Neuronal stem cell (in vitro differentiated cells): Measurements from ENCODE around the gene SMOC2.

ENCODE experiments used
- DNase-seq: peaks from one replicate; pipeline ENCODE4 v3.0.0-alpha.2; 2013; ENCODE audit warnings: low spot score
- H2AFZ ChIP-seq: one replicate; pipeline ENCODE4 v1.6.1; 2013; ENCODE audit warnings: mild to moderate bottlenecking, low read length, inconsistent platforms
- H2AK5ac ChIP-seq: 2 replicates; pipeline ENCODE4 v1.6.1; 2013; ENCODE audit warnings: low read depth, mild to moderate bottlenecking, inconsistent platforms, low read length, moderate library complexity, mixed read lengths
- H2BK120ac ChIP-seq: 2 replicates; pipeline ENCODE4 v1.6.1; 2013; ENCODE audit warnings: low read depth, mild to moderate bottlenecking, inconsistent platforms, low read length, moderate library complexity, mixed read lengths
- H2BK12ac ChIP-seq: one replicate; pipeline ENCODE4 v1.6.1; 2013; ENCODE audit warnings: low read length, inconsistent platforms
- H2BK15ac ChIP-seq: 2 replicates; pipeline ENCODE4 v1.6.1; 2013; ENCODE audit warnings: mild to moderate bottlenecking, low read length, inconsistent platforms, mixed read lengths
- H2BK5ac ChIP-seq: one replicate; pipeline ENCODE4 v1.6.1; 2013; ENCODE audit warnings: inconsistent platforms, mild to moderate bottlenecking, low read length, moderate library complexity
- H3K14ac ChIP-seq: one replicate; pipeline ENCODE4 v1.6.1; 2013; ENCODE audit warnings: low read length, inconsistent platforms
- H3K18ac ChIP-seq: 2 replicates; pipeline ENCODE4 v1.6.1; 2013; ENCODE audit warnings: low read length, inconsistent platforms
- H3K23ac ChIP-seq: 2 replicates; pipeline ENCODE4 v1.6.1; 2013; ENCODE audit warnings: low read depth, mild to moderate bottlenecking, mixed read lengths, low read length, inconsistent platforms; ENCODE audit not compliant: poor library complexity
- H3K27ac ChIP-seq: replicated peaks from 3 replicates; pipeline ENCODE4 v1.5.1; 2013; ENCODE audit warnings: low read length, inconsistent platforms
- H3K27me3 ChIP-seq, 3 experiments: 2 replicates each; pipeline ENCODE4 v1.6.1; 2013; ENCODE audit warnings: low read length in 3 of 3, mild to moderate bottlenecking in 2 of 3, inconsistent platforms in 1 of 3, low read depth in 1 of 3, mixed read lengths in 1 of 3, moderate library complexity in 1 of 3; ENCODE audit not compliant: control insufficient read depth in 3 of 3, insufficient read depth in 3 of 3
- H3K36me3 ChIP-seq, 2 donors: replicated peaks in 1 of 2; 2 replicates each; pipeline ENCODE4 v1.6.1; 2013; ENCODE audit warnings: low read length in 2 of 2; ENCODE audit not compliant: control insufficient read depth in 2 of 2, insufficient read depth in 2 of 2
- H3K4ac ChIP-seq: 2 replicates; pipeline ENCODE4 v1.6.1; 2013; ENCODE audit warnings: inconsistent platforms, mild to moderate bottlenecking, low read length, moderate library complexity
- H3K4me1 ChIP-seq, 2 donors: 1 replicate in 1 of 2; 2 replicates in 1 of 2; pipeline ENCODE4 v1.6.1; 2013; ENCODE audit warnings: low read length in 2 of 2, low read depth in 1 of 2; ENCODE audit not compliant: control insufficient read depth in 2 of 2, insufficient read depth in 1 of 2
- H3K4me2 ChIP-seq: one replicate; pipeline ENCODE4 v1.6.1; 2013; ENCODE audit warnings: mild to moderate bottlenecking, low read length, inconsistent platforms; ENCODE audit not compliant: insufficient read depth, poor library complexity, severe bottlenecking
- H3K4me3 ChIP-seq, 2 donors: 2 replicates each; pipeline ENCODE4 v1.5.1; 2013; ENCODE audit warnings: low read length in 2 of 2, mild to moderate bottlenecking in 2 of 2, inconsistent platforms in 1 of 2, moderate library complexity in 1 of 2
- H3K79me1 ChIP-seq: one replicate; pipeline ENCODE4 v1.6.1; 2013; ENCODE audit warnings: low read depth, mild to moderate bottlenecking, inconsistent platforms, low read length, moderate library complexity
- H3K9ac ChIP-seq: one replicate; pipeline ENCODE4 v1.6.1; 2013; ENCODE audit warnings: mild to moderate bottlenecking, low read depth, low read length, inconsistent platforms; ENCODE audit not compliant: poor library complexity
- H3K9me3 ChIP-seq, 2 donors: replicated peaks in 1 of 2; 2 replicates each; pipeline versions ENCODE3 to v1.6.1; 2013; ENCODE audit warnings: low read length in 2 of 2, mild to moderate bottlenecking in 2 of 2, inconsistent platforms in 1 of 2, low read depth in 1 of 2, mixed read lengths in 1 of 2, moderate library complexity in 1 of 2; ENCODE audit not compliant: control insufficient read depth in 2 of 2, insufficient read depth in 1 of 2
- H4K8ac ChIP-seq: one replicate; pipeline ENCODE4 v1.6.1; 2013; ENCODE audit warnings: low read depth, mild to moderate bottlenecking, inconsistent platforms, low read length, moderate library complexity
- H4K91ac ChIP-seq: one replicate; pipeline ENCODE4 v1.6.1; 2013; ENCODE audit warnings: low read length, low read depth, mild to moderate bottlenecking, inconsistent platforms; ENCODE audit not compliant: poor library complexity
- WGBS, 2 donors: extraction: QIAGEN DNeasy Blood & Tissue Kit; methylation state at CpG; one replicate each; pipeline ENCODE4 v1.1.7; 2013; ENCODE audit warnings: missing lambda C conversion rate in 2 of 2, mixed read lengths in 1 of 2; ENCODE audit not compliant: insufficient read length in 2 of 2, insufficient replicate concordance in 1 of 2; ENCODE audit errors: extremely low coverage in 2 of 2; 5-methylcytosine and 5-hydroxymethylcytosine counted together

Gene SMOC2

GRCh38 chr6:168660400-168660945 lies 219.5 kb downstream of the SMOC2 start:
- no peak overlapping the region for H3K18ac ChIP-seq
- no peak overlapping the region for H2BK12ac ChIP-seq
- peaks cover 3 to 6% of the 10 kb centered on the region in 2 donors for H3K9me3 ChIP-seq
- no peak overlapping the region for H2AFZ ChIP-seq
- no peaks in the 10 kb centered on the region for H3K79me1 ChIP-seq
- no peak overlapping the region for H2BK15ac ChIP-seq
- H3K4me1 ChIP-seq: peaks cover 0 to 6% of the 10 kb centered on the region in 2 donors
- H4K8ac ChIP-seq: no peak overlapping the region
- no peaks in the 10 kb centered on the region for H3K36me3 ChIP-seq
- H3K4me3 ChIP-seq: no peak overlapping the region
- H2AK5ac ChIP-seq: no peak overlapping the region
- no peak overlapping the region for H3K27ac ChIP-seq
- WGBS, 2 donors: no CpG with 5 or more reads among the region's 14 CpGs
- H2BK5ac ChIP-seq: no peak overlapping the region
- H3K14ac ChIP-seq: no peak overlapping the region
- H2BK120ac ChIP-seq: no peak overlapping the region
- no peak overlapping the region for H3K4ac ChIP-seq
- no peak overlapping the region for H3K9ac ChIP-seq
- H3K27me3 ChIP-seq: no peaks in the 10 kb centered on the region
- DNase-seq: no peak
- H4K91ac ChIP-seq: no peak overlapping the region
- H3K4me2 ChIP-seq: no peak overlapping the region
- H3K23ac ChIP-seq: no peak overlapping the region

GRCh38 chr6:168662301-168662936 lies 221.4 kb downstream of the SMOC2 start:
- no CpG with 5 or more reads among the region's 17 CpGs for WGBS, 2 donors
- H2BK15ac ChIP-seq: no peak overlapping the region
- H3K27me3 ChIP-seq: no peaks in the 10 kb centered on the region
- H2BK12ac ChIP-seq: no peak overlapping the region
- peak overlapping the region; percentile 49 for H2AK5ac ChIP-seq
- no peak overlapping the region for H3K14ac ChIP-seq
- no peaks in the 10 kb centered on the region for H3K36me3 ChIP-seq
- H3K4me1 ChIP-seq: peaks cover 0 to 6% of the 10 kb centered on the region in 2 donors
- no peak overlapping the region for H4K91ac ChIP-seq
- no peak for DNase-seq
- no peak overlapping the region for H3K9ac ChIP-seq
- peaks cover 0 to 3% of the 10 kb centered on the region in 2 donors for H3K9me3 ChIP-seq
- no peak overlapping the region for H3K4ac ChIP-seq
- H4K8ac ChIP-seq: no peak overlapping the region
- H3K18ac ChIP-seq: peak overlapping the region; percentile 58
- H3K4me3 ChIP-seq: peak overlapping the region in 1 of 2 donors; percentile 23
- H2BK5ac ChIP-seq: peak overlapping the region; percentile 73
- no peak overlapping the region for H2BK120ac ChIP-seq
- H3K23ac ChIP-seq: peak overlapping the region; percentile 27
- no peaks in the 10 kb centered on the region for H3K79me1 ChIP-seq
- no peak overlapping the region for H3K4me2 ChIP-seq
- H3K27ac ChIP-seq: no peak overlapping the region
- H2AFZ ChIP-seq: no peak overlapping the region

- Histone ChIP-seq H3K4me2 (no peak overlapping the region), H3K4me1 (peaks cover 0 to 6% of the 10 kb centered on the region in 2 donors), H2BK5ac (no peak overlapping the region), H3K9me3 (peaks cover 0 to 2% of the 10 kb centered on the region in 2 donors), H3K27me3 (no peaks in the 10 kb centered on the region), H3K4me3 (no peak overlapping the region), H3K4ac (no peak overlapping the region), H3K27ac (no peak overlapping the region), H2AFZ (peak overlapping the region; percentile 37), H4K8ac (no peak overlapping the region), H3K36me3 (no peaks in the 10 kb centered on the region), H2AK5ac (no peak overlapping the region), H3K18ac (no peak overlapping the region), H3K23ac (no peak overlapping the region), H2BK15ac (no peak overlapping the region), H3K9ac (no peak overlapping the region), H3K14ac (no peak overlapping the region), H2BK120ac (no peak overlapping the region), H3K79me1 (no peaks in the 10 kb centered on the region), H4K91ac (no peak overlapping the region), H2BK12ac (no peak overlapping the region)
- no CpG with 5 or more reads among the region's 7 CpGs for WGBS, 2 donors
- DNase-seq: no peak
Observed at GRCh38 chr6:168663041-168663440, 222.1 kb downstream of the SMOC2 start.

GRCh38 chr6:168664956-168665355 lies 224.0 kb downstream of the SMOC2 start:
- peaks cover 0 to 6% of the 10 kb centered on the region in 2 donors for H3K4me1 ChIP-seq
- no peaks in the 10 kb centered on the region for H3K36me3 ChIP-seq
- DNase-seq: no peak
- H4K8ac ChIP-seq: no peak overlapping the region
- H2BK12ac ChIP-seq: no peak overlapping the region
- H2BK120ac ChIP-seq: no peak overlapping the region
- H3K9me3 ChIP-seq: no peaks in the 10 kb centered on the region
- no peak overlapping the region for H3K4ac ChIP-seq
- H3K4me2 ChIP-seq: no peak overlapping the region
- no peaks in the 10 kb centered on the region for H3K79me1 ChIP-seq
- WGBS, 2 donors: no CpG with 5 or more reads among the region's 9 CpGs
- no peak overlapping the region for H3K18ac ChIP-seq
- H2BK5ac ChIP-seq: no peak overlapping the region
- H3K23ac ChIP-seq: no peak overlapping the region
- no peak overlapping the region for H3K4me3 ChIP-seq
- no peak overlapping the region for H2AFZ ChIP-seq
- no peak overlapping the region for H2BK15ac ChIP-seq
- no peak overlapping the region for H3K27ac ChIP-seq
- no peak overlapping the region for H2AK5ac ChIP-seq
- H4K91ac ChIP-seq: no peak overlapping the region
- H3K27me3 ChIP-seq: no peaks in the 10 kb centered on the region
- no peak overlapping the region for H3K9ac ChIP-seq
- H3K14ac ChIP-seq: no peak overlapping the region
